ENCODE results near the gene CIBAR2.
A peak's percentile ranks its signal among the peaks of the same experiment; 100 is the strongest.

The CIBAR2 gene

DNA sequence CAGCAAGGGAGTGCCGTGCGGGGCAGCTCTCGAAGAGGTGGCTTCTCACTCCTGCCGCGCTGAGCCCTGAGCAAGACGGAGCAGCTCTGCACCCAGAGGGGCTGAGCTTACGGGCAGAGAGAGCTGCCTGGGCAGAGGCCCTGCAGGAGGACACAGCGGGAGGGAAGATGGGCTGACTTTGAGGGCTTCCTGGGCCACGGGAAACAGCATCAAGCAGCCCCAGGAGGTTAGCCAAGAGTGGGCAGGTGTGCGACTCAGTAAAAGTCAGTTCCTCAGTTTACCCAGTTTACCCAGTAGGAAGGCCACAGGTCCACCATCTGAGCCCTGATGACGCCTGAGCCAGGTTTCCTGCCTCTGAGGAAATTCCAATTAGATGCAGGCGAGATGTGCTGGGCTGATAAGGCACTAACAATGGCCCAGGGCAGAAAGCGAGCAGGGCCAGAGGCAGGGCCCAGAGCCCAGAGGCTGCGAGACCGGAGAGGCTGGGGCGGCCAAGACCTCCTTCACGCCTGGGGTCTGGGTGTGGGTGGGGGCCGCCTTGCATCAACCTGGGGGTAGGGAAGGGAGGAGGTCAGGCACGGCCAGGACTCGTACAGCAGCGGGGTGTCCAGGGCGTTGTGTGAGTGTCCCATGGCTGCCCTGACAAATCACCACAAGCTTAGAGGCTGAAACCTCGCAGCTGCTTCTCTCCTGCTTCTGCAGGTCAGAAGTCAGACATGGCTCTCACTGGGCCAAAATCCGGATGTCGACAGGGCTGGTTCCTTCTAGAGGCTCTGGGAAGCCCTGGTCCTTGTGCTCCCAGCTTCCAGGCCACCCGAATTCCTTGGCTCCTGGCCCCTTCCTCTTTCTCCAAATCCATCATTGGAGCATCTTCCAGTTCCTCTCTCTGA lies 32.0 kb upstream of the CIBAR2 start:
- no peak for DNase-seq

DNA sequence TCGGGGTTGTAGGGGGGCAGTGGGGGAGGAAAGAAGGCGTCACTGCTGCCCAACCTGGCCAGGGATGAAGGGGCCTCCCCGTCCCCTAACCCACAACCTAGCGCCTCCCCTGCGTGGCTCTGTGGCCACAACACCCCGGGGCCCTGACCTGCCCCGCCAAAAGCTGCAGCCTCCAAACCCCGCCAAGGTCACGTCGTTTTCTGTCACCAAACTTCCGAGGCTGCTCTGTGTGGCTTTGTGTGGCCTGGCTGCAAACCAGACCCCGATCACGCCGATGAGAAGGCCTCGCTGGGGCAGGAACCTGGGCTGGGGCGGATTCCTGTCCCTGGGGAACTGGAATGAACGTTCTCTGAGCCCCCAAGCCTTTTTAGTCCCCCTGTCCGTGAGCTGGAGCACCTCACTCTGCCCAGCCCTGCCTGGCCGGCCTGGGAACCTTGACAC lies 30.5 kb upstream of the CIBAR2 start:
- no peak for DNase-seq

- no peak for DNase-seq
Measured at GRCh38 chr16:85142129-85142513, 29.8 kb upstream of the CIBAR2 start.

DNA sequence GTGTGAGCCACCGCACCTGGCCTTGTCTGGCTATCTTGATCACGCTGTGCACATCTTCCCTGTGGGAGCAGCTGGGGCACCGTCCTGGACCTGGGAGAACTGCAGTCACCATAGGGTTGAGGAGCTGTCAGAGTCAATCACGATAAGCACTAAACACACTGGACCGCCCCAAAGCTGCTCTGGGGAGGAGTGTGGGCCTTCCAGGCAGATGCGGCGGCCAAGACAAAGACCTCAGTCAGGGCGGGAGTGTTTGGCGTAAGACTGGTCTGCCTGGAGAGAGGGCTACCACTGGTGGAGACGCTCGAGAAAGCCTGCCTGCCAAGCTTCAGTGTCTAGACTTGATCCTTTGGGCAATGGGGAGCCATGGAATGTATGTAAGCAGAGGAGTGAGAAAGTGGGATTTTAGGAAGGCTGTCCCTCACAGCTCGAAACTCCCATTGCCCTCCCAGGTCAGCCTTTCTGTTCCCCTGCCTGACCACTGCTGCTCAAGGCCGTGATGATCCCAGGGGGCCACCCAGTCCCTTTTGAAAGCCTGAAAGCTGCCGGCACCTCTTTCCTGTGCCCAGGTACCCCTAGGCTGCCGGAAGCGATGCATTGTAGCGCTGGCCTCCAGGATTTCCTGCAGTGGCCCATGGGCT lies 29.3 kb upstream of the CIBAR2 start:
- no peak for DNase-seq

GRCh38 chr16:85140455-85141012 lies 28.3 kb upstream of the CIBAR2 start:
- no peak for DNase-seq

GRCh38 chr16:85139881-85140339 lies 27.6 kb upstream of the CIBAR2 start:
- DNase-seq = no peak

- DNase-seq = peak; percentile 33
Measured at GRCh38 chr16:85138825-85139627, 26.8 kb upstream of the CIBAR2 start.

DNA sequence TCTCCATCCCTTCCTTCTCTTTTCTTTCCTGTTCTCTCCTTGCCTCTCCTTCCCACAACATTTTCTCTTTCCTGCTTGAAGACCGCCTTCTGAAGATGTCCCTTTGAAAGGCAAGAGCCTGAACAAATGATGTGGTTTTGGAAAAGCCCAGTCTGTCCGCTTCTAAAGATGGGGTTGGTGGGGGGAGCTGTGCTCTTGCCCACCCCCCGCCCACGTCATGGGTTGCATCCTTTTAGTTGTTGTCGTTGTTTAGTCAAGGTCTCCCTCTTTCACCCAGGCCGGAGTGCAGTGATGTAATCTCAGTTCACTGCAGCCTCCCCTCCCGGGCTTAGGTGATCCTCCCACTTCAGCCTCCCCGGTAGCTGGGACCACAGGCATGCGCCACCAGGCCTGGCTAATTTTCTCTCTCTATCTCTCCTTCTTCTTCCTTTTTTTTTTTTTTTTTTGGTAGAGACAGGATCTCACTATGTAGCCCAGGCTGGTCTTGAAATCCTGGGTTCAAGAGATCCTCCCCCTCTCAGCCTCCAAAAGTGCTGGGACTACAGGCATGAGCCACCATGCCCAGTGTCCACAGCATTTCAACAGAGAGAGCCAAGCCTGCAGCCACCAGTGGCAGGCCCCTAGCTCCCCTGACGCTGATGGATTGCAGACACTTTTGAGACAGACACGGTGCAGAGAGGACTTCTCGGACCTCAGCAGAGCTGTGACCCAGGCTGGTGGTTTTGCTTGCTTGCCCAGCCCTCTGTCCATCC lies 26.0 kb upstream of the CIBAR2 start:
- DNase-seq = no peak

DNA sequence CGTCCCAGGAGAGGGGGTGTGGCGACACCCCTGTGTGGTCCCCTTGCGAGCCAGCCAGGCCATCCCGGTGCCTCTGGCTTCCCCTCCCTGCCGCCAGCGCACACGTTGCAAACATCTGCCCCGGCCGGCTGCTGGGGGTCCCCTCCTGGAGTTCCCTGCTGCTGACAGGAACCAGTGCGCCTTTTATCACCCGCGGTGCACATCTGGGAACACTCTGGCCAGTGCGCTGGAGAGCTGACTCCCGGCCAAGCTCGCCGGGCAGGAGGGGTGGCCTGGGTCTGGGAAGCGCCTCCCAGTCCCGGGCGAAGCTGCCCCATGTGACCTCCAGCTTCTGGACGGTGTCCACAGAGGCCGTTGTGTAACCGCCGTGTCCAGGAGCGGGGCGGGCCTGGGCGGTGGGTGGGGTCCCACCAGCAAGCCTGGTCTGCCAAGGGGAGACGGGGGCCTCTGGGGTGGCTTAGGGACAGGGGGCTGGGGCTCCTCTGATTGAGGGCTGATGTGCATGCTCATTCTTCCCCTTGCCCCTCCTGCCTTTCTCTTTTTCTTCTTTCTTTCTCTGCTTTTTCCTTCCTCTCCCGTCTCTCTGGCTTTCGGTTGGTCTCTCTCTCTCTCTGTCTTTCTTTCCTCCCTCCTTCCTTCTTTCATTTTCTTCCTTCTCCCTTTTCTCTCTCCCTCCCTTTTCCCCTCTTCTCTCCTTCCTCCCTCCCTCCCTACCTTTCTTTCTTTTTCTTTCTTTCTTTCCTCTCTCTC lies 25.2 kb upstream of the CIBAR2 start:
- no peak for DNase-seq

DNA sequence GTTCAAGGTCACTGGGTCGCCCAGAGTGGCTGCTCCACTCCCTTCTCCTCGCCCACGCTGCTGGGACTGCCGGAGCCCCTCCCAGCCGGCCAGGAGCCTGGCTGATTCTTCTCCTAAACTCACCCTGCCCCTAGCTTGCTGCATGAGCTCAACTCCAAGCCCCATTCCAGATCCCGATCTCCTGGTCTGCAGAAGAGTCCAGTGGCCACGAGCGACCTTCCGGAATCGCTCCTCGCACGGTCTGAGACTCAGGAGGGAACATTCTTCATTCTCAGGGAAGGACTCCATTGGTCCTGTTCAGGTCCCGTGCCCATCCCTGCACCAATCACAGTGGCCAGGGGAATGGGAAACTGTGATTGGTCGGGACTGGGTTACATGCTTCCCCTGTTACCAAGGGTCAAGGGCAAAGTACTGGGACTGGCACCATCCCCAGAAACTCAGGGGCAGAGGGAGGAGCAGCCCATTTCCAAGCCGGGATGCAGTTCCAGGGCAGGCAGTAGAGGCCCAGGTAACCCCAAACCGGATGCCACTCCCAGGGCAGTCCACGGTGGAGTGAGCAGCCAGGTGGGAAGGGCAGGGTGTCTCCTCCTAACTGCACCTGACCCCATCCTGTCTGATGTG lies 24.5 kb upstream of the CIBAR2 start:
- DNase-seq = no peak

GRCh38 chr16:85136213-85136701 lies 24.0 kb upstream of the CIBAR2 start:
- no peak for DNase-seq

DNA sequence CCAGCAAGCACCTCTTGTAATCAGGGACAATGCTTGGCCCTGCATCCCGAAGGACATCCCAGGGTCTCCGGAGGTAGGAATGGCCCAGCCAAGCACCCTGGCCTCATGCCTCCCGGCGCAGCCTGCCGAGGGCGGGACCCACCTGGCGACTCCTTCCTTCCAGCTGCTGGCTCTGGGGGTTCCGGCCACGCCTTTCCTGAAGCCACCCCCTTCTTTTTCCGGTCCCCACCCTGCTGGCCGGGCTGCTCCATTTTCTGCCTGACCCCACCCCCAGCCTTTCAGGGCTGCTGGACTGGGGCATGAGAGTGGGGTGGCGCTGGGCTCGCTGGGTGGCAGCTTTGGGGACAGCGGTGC lies 22.5 kb upstream of the CIBAR2 start:
- DNase-seq = no peak

- DNase-seq = no peak
Measured at GRCh38 chr16:85134076-85134788, 22.0 kb upstream of the CIBAR2 start.

GRCh38 chr16:85133290-85133599 lies 21.0 kb upstream of the CIBAR2 start:
- no peak for DNase-seq

- no peak for DNase-seq
Measured at GRCh38 chr16:85132456-85133289, 20.4 kb upstream of the CIBAR2 start.

DNA sequence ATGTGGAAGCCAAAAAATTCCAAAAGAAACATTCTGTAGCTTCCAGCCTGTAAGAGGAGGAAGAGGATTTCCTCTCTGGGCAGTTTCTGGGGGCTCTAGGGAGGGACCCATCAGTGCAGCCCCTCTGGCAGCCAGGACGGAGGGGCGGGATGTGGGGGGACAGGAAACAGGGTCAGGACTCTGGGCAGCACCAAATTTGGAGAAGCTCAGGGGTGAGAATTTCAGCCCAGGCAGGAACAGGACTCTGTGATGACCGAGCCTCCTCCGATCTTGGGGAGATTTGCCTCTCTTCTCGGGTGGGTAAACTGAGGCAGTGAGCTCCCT lies 18.4 kb upstream of the CIBAR2 start:
- DNase-seq = no peak

DNA sequence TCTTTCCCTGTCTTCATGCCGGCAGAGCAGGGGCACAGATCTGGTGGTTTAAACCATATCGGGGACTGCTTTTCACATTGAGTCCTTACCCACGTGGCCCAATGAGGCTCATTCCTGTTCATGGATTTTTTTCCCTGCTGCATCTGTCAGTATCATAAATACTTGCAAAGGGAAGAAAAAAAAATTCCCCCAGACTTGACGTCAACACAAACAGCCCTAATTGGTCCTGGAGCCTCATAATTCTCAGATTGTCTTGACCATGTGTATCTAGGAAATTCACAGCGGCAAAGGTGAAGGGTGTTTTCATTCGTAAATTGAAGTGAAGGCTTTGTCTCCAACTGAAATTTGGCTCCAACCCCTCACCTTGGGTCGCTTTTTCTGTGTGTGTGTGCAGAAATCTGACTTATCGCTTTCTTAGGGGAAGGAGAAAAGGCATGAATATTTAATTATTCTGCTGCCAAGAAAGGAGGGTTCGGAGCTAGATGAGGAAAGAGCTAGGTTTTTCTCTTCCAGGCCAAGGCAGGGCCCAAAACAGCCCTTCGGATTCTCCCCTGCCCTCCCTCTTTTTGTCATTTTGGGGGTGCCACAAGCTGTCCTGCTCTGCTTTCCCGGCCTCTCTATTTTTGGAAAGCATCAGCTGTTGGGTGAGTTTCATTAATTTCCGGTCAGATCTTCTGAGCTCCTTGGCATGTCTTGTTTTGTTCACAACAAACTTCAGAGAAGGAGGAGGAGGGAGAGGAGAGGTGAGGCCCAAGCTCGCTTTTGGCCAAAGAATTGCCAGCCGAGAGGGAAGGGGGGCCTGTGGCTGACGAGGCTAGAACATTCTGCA lies 17.8 kb upstream of the CIBAR2 start:
- no peak for DNase-seq

DNA sequence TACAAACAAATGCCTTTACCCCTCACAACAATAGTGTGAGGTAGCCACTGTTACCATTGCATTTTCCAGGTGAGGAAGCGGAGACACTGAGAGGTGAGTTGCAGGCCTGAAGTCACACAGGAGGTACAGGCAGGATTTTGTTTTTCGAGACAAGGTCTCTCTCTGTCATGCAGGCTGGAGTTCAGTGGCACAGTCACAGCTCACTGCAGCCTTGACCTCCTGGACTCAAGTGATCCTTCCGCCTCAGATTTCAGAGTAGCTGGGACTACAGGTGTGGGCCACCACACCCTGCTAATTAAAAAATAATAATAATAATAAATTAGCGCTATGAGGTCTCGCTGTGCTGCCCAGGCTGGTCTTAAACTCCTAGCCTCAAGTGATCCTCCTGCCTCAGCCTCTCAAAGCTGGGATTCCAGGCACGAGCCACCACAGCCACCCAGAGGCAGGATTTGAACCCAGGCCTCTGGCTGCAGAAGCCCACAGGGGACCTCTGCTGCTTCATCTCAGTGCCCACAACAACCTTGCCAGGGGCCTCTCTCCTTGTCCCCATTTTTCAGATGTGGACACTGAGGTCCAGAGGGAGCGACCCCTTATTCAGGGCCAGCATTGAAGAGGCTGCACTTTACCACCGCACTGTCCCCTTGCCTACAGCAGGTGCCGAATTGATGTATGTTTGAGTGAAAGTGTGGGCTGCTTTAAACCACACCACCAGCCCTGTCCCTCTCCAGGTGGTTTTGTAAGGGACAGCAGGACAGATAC lies 16.0 kb upstream of the CIBAR2 start:
- no peak for DNase-seq
